Liver (tissue), 9 donors: Measurements from ENCODE around the gene CACNA1D. TPM values are rescaled to one million over a fixed set of nuclear protein-coding genes. Genes with fewer than 3 reads are reported as not detected.

ENCODE experiments used
- DNase-seq: peaks from one replicate; pipeline ENCODE4 v3.0.0-alpha.2; 2017; ENCODE audit warnings: low spot score
- H3K27ac ChIP-seq, 2 donors: one replicate each; pipeline ENCODE4 v1.7.0; 2013; ENCODE audit warnings: inconsistent platforms in 2 of 2, low read length in 2 of 2, control low read depth in 1 of 2, low read depth in 1 of 2, mild to moderate bottlenecking in 1 of 2
- H3K27me3 ChIP-seq, 4 donors: one replicate each; pipeline versions ENCODE4 v1.6.1 to v1.7.0; 2013; ENCODE audit warnings: low read length in 3 of 4, inconsistent platforms in 1 of 4, mild to moderate bottlenecking in 1 of 4, moderate library complexity in 1 of 4; ENCODE audit not compliant: control insufficient read depth in 4 of 4, insufficient read depth in 4 of 4
- H3K36me3 ChIP-seq, 4 donors: one replicate each; pipeline versions ENCODE4 v1.6.1 to v1.7.0; 2013; ENCODE audit warnings: low read length in 3 of 4, mild to moderate bottlenecking in 3 of 4, low read depth in 1 of 4, moderate library complexity in 1 of 4; ENCODE audit not compliant: control insufficient read depth in 4 of 4, insufficient read depth in 3 of 4
- H3K4me1 ChIP-seq, 4 donors: one replicate each; pipeline versions ENCODE4 v1.6.1 to v1.7.0; 2013; ENCODE audit warnings: low read length in 3 of 4, mild to moderate bottlenecking in 3 of 4, moderate library complexity in 1 of 4; ENCODE audit not compliant: control insufficient read depth in 4 of 4, insufficient read depth in 4 of 4
- H3K4me3 ChIP-seq, 3 donors: one replicate each; pipeline versions ENCODE4 v1.6.1 to v1.7.0; 2013; ENCODE audit warnings: low read length in 3 of 3, control low read depth in 1 of 3, low read depth in 1 of 3, mild to moderate bottlenecking in 1 of 3
- H3K9ac ChIP-seq, 2 donors: one replicate each; pipeline ENCODE4 v1.7.0; 2013; ENCODE audit warnings: low read length in 2 of 2, mild to moderate bottlenecking in 2 of 2, moderate library complexity in 2 of 2, control low read depth in 1 of 2, low read depth in 1 of 2
- H3K9me3 ChIP-seq, 4 donors: one replicate each; pipeline versions ENCODE4 v1.6.1 to v1.7.0; 2013; ENCODE audit warnings: low read length in 3 of 4; ENCODE audit not compliant: control insufficient read depth in 4 of 4
- CTCF ChIP-seq: fragments of 150-350 bp; IDR thresholded peaks from 2 replicates; pipeline ENCODE4 v1.5.1; 2017; ENCODE audit warnings: improper control_type of control experiment, low read depth, low read length; ENCODE audit not compliant: missing input control
- EGR1 ChIP-seq, 2 donors: IDR thresholded peaks; 2 replicates each; pipeline ENCODE4 v1.6.1; 2016 to 2018; ENCODE audit warnings: antibody characterized with exemption in 2 of 2, low read depth in 2 of 2
- FOXA1 ChIP-seq: IDR thresholded peaks from 2 replicates; pipeline ENCODE4 v1.6.1; 2016; ENCODE audit warnings: antibody characterized with exemption
- FOXA2 ChIP-seq: IDR thresholded peaks from 2 replicates; pipeline ENCODE4 v1.6.1; 2016; ENCODE audit warnings: antibody characterized with exemption
- GABPA ChIP-seq, 2 donors: IDR thresholded peaks in 1 of 2; conservative IDR thresholded peaks in 1 of 2; 2 replicates each; pipeline ENCODE4 v1.6.1; 2016; ENCODE audit warnings: antibody characterized with exemption in 2 of 2, mild to moderate bottlenecking in 1 of 2, moderate library complexity in 1 of 2
- HNF4A ChIP-seq, 2 donors: conservative IDR thresholded peaks; 2 replicates each; pipeline ENCODE4 v1.6.1; 2016; ENCODE audit warnings: antibody characterized with exemption in 2 of 2, mild to moderate bottlenecking in 2 of 2
- HNF4G ChIP-seq: IDR thresholded peaks from 2 replicates; pipeline ENCODE4 v1.6.1; 2016; ENCODE audit warnings: antibody characterized with exemption
- JUND ChIP-seq, 2 donors: IDR thresholded peaks; 2 replicates each; pipeline ENCODE4 v1.6.1; 2016; ENCODE audit warnings: antibody characterized with exemption in 2 of 2
- MAX ChIP-seq: IDR thresholded peaks from 2 replicates; pipeline ENCODE4 v1.6.1; 2016; ENCODE audit warnings: antibody characterized with exemption
- NR2F2 ChIP-seq: IDR thresholded peaks from 2 replicates; pipeline ENCODE4 v1.6.1; 2016; ENCODE audit warnings: antibody characterized with exemption
- RAD21 ChIP-seq, 2 donors: IDR thresholded peaks; 2 replicates each; pipeline ENCODE4 v1.6.1; 2016; ENCODE audit warnings: antibody characterized with exemption in 2 of 2, mild to moderate bottlenecking in 2 of 2
- REST ChIP-seq: IDR thresholded peaks from 2 replicates; pipeline ENCODE4 v1.6.1; 2016; ENCODE audit warnings: antibody characterized with exemption, mild to moderate bottlenecking
- RXRA ChIP-seq, 2 donors: IDR thresholded peaks; 2 replicates each; pipeline ENCODE4 v1.6.1; 2017 to 2018; ENCODE audit warnings: antibody characterized with exemption in 2 of 2, mild to moderate bottlenecking in 1 of 2
- SP1 ChIP-seq: IDR thresholded peaks from 2 replicates; pipeline ENCODE4 v1.6.1; 2018; ENCODE audit warnings: antibody characterized with exemption, mild to moderate bottlenecking
- TAF1 ChIP-seq: conservative IDR thresholded peaks from 2 replicates; pipeline ENCODE4 v1.6.1; 2016; ENCODE audit warnings: antibody characterized with exemption, mild to moderate bottlenecking
- YY1 ChIP-seq: IDR thresholded peaks from 2 replicates; pipeline ENCODE4 v1.6.1; 2016; ENCODE audit warnings: antibody characterized with exemption, mild to moderate bottlenecking
- ZBTB33 ChIP-seq: IDR thresholded peaks from 2 replicates; pipeline ENCODE4 v1.6.1; 2016; ENCODE audit warnings: antibody characterized with exemption
- WGBS: extraction: QIAGEN DNeasy Blood & Tissue Kit; methylation state at CpG from one replicate; pipeline ENCODE4 v1.1.7; 2013; 5-methylcytosine and 5-hydroxymethylcytosine counted together
- polyA plus RNA-seq, 2 donors: library from polyadenylated mRNA; stranded (reverse) in 1 of 2; unstranded in 1 of 2; fragments of 200-250 nt in 1 of 2; fragments of >200 nt in 1 of 2; fragmentation: Nextera tagmentation in 1 of 2; extraction: Ambion mirVana in 1 of 2; gene quantifications; one replicate each; pipeline versions ENCODE4 v1.2.1 to v1.2.3, GENCODE V29; 2013 to 2015
- total RNA-seq, 2 donors: library from RNA; depleted of rRNA; stranded (reverse); fragments of >200 nt; gene quantifications; one replicate each; pipeline ENCODE4 v1.2.3, GENCODE V29; 2014
- TF ChIP-seq, protein P1 (sequence below): IDR thresholded peaks from 2 replicates; pipeline ENCODE4 v1.6.1; 2016; ENCODE audit warnings: antibody characterized with exemption
- donor health status: healthy.
- donor health status: healthy.
- donor health status: healthy.
- donor health status: healthy.
- donor health status: healthy.

CACNA1D gene
- total RNA-seq (10 to 100 TPM in 1 of 2 donors, 1 to 10 TPM in 1; 3.8 to 18.9 TPM), polyA plus RNA-seq (1 to 10 TPM; 1.8 to 3.0 TPM)

DNA sequence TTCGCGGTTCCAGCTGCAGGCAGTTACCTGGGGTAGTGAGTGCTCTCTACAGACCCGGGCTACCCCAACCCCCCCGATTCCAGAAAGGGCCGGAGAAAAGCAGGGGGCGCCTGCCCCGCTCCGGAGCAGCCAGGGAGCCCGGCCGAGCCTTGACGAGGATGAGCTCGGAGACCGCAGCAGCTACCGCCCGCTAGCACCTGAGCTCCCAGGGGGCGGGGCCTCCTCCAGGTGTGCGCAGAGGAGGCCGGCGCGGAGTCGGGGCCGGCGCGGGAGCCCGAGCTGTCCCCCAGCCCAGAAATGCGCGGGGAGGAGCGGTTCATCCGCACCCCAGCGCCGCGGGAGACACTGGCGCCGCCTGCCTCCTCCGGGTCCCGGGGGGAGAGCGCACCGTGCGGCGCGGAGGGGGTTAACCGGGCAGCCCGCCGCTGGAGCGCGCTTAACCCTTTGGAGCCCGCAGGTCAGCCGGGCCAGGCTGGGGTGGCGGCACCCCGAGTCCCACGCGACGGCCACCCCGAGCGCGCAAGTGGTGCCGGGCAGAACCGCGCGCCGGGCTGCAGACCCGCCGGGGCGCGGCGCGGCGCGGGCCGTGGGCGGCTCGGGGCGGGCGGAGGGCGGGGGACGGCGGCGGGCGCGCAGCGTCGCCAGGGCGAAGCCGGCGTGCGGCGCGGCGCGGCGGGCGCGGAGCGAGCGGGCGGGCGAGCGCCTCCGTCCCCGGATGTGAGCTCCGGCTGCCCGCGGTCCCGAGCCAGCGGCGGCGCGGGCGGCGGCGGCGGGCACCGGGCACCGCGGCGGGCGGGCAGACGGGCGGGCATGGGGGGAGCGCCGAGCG, at the start of gene CACNA1D:
CACNA1D (plus strand) TSS at position 649 of the 829 bp plus-strand sequence. CDS start 556 bp downstream, outside the sequence.
- H3K27ac ChIP-seq, result peak within 1 kb of the TSS in 1 of 2 donors; percentile 18
- H3K36me3 ChIP-seq, result no peaks in the 10 kb centered on the region
- no peak within 1 kb of the TSS for H3K9ac ChIP-seq
- no peak for DNase-seq
- no peaks in the 10 kb centered on the region for H3K27me3 ChIP-seq
- 1% methylated on average over 120 of the region's 122 CpGs for whole genome bisulfite sequencing
- no peaks in the 10 kb centered on the region for H3K9me3 ChIP-seq
- H3K4me1 ChIP-seq, result peaks cover 2 to 19% (median 15%) of the 10 kb centered on the region in 4 donors
- TF ChIP-seq MAX, result no peak
- no peak for TF ChIP-seq EGR1 (IDR thresholded peaks at IDR 0.05; ENCODE audit: low read depth in 2 of 2)
- no peak for TF ChIP-seq FOXA1
- no peak for TF ChIP-seq RXRA (IDR thresholded peaks at IDR 0.05)
- no peak for TF ChIP-seq HNF4A (conservative IDR thresholded peaks at IDR 0.05)
- no peak for TF ChIP-seq ZBTB33
- TF ChIP-seq TAF1, result no peak
- TF ChIP-seq, protein P1, sequence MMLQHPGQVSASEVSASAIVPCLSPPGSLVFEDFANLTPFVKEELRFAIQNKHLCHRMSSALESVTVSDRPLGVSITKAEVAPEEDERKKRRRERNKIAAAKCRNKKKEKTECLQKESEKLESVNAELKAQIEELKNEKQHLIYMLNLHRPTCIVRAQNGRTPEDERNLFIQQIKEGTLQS, result no peak
- no peak for TF ChIP-seq NR2F2
- no peak for TF ChIP-seq GABPA (IDR thresholded peaks at IDR 0.05 in 1 of 2, conservative IDR thresholded peaks at IDR 0.05 in 1 of 2)
- H3K4me3 ChIP-seq, result peak within 1 kb of the TSS in 2 of 3 donors; percentile 69 to 80

DNA sequence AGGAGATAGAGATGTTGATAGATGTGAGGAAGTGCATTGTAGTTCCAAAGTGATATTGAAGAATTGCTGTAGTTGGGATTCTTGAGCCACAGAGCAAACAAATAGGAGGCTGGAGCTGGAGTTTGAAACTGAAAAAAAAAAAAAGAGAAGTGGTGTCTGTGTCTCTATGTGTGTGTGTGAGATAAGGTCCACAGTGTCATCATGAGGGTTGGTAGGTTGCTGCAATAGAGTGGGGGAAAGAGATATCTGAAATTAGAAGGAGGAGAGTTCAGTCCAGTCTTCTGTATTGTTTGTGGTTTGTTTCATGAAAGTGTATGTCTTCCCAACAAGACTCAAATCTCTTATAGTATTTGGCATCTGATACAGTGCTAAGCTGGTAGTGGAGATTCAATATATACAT, 37.3 kb upstream of the CACNA1D start:
- Histone ChIP-seq H3K9me3 (no peaks in the 10 kb centered on the region), H3K4me3 (no peak overlapping the region), H3K27ac (no peak overlapping the region), H3K9ac (no peak overlapping the region), H3K27me3 (no peaks in the 10 kb centered on the region), H3K36me3 (no peaks in the 10 kb centered on the region), H3K4me1 (no peaks in the 10 kb centered on the region)
- DNase-seq, result no peak
- TF ChIP-seq RAD21 (IDR thresholded peaks at IDR 0.05) (no peak), EGR1 (IDR thresholded peaks at IDR 0.05; ENCODE audit: low read depth in 2 of 2) (no peak), SP1 (no peak), GABPA (IDR thresholded peaks at IDR 0.05 in 1 of 2, conservative IDR thresholded peaks at IDR 0.05 in 1 of 2) (no peak), RXRA (IDR thresholded peaks at IDR 0.05) (no peak), REST (no peak), CTCF (no peak), NR2F2 (no peak), HNF4A (conservative IDR thresholded peaks at IDR 0.05) (no peak), ZBTB33 (no peak), FOXA2 (no peak), TAF1 (no peak), FOXA1 (no peak), YY1 (no peak), HNF4G (no peak), JUND (IDR thresholded peaks at IDR 0.05) (no peak)
- TF ChIP-seq, protein P1, result no peak
